ENCODE measurements around the gene METTL16.

The METTL16 gene

GRCh38 chr17:2380226-2380922, 131.3 kb downstream of the METTL16 start:
- DNase-seq (ENCODE audit: low read depth in 2 of 2) = no peak

- no peak for DNase-seq (ENCODE audit: low read depth in 2 of 2)
Measured at GRCh38 chr17:2379489-2380225, 132.0 kb downstream of the METTL16 start.

DNA sequence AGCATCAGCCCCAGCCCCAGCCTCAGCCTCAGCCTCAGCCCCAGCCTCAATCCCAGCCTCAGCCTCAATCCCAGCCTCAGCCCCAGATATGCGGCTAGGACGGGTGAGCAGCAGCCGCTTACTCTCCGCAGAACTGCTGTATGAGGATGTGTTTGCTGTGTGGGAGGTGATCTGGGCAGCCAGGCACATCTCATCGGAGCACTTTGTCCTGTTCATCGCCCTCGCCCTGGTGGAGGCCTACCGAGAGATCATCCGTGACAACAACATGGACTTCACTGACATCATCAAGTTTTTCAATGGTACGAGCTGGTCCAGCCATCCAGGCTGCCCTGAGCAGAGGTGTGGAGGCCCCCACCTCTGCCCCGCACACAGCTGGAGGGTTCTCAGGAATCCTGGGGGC, 132.8 kb downstream of the METTL16 start:
- DNase-seq (ENCODE audit: low read depth in 2 of 2) = no peak

GRCh38 chr17:2377659-2378058, 134.0 kb downstream of the METTL16 start:
- DNase-seq (ENCODE audit: low read depth in 2 of 2) = no peak

DNA sequence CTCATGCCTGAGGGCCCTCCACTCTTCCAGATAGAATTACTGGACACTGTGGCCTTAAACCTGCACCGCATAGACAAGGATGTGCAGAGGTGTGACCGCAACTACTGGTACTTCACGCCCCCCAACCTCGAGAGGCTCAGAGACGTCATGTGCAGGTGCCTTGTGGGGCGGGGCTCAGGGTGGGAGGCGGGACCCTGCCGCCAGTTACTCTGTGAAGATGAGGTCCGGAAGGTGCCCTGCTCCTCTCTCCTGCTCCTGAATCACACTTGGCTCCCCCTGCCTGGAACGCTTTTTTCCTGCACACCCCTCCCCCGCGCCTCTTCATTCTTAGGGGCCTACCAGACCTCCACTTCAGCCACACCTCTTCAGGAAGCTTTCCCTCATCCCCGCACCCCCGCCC, 135.6 kb downstream of the METTL16 start:
- DNase-seq (ENCODE audit: low read depth in 2 of 2) = no peak

GRCh38 chr17:2375406-2375805, 136.3 kb downstream of the METTL16 start:
- DNase-seq (ENCODE audit: low read depth in 2 of 2) = no peak

GRCh38 chr17:2374549-2375285, 137.0 kb downstream of the METTL16 start:
- DNase-seq (ENCODE audit: low read depth in 2 of 2) = no peak

GRCh38 chr17:2373179-2373578, 138.5 kb downstream of the METTL16 start:
- DNase-seq (ENCODE audit: low read depth in 2 of 2) = no peak

- DNase-seq (ENCODE audit: low read depth in 2 of 2) = no peak
Measured at GRCh38 chr17:2372681-2373080, 139.0 kb downstream of the METTL16 start.

DNA sequence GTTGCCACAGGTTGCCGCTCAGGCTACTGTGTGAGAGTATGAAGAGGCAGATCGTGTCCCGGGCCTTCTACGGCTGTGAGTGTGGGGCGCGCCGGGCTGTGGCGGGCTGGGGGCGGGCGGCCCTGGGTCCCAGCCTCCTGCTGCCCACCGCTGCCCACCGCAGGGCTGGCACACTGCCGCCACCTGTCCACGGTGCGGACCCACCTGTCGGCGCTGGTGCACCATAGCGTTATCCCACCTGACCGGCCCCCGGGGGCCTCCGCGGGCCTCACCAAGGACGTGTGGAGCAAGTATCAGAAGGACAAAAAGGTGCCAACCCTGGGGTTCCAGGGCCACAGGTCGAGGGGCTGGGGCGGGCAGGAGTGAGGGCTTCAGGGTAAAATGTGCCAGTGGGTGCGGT, 139.5 kb downstream of the METTL16 start:
- DNase-seq (ENCODE audit: low read depth in 2 of 2) = no peak

DNA sequence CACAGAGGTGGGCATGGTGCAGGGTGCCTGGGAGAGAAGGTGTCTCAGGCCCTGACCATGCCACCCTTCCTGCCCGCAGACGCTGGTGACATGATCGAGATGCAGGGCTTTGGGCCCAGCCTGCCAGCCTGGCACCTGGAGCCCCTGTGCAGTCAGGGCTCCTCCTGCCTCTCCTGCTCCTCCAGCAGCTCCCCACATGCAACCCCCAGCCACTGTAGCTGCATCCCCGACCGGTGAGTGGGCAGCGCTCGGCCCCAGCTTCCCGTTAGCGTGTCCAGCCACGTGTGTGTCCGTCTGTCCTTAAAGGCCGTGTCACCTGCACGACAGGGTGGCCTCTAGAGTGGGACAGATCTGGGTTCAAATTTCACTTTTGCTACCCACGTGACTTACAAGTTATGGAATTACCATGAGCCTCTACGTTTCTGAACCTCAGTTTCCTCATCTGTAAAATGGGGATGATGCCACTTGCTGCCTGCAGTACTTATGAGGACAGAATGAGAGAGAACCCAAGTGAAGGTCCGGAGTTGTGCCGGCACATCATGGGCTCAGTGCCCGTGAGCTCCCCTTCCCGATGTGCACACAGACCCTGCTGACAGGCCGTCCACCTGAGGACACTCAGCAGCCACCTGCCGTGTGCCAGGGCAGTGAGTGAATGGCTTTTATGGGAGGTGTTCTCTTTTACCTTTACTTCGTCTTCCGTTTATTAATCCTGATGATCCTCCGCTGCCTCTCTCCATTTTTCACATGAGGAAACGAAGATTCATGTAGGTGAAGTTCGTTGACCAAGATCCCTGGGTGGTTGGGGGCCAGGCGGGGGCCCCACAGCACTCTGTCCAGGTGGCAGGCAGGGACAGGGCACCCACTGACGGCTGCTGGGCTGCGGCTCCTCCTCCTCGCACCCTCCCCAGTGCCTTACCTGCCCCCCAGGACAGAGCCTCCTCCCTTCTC, 140.2 kb downstream of the METTL16 start:
- DNase-seq (ENCODE audit: low read depth in 2 of 2) = no peak

- no peak for DNase-seq (ENCODE audit: low read depth in 2 of 2)
Measured at GRCh38 chr17:2370211-2370589, 141.5 kb downstream of the METTL16 start.

- DNase-seq (ENCODE audit: low read depth in 2 of 2) = no peak
Measured at GRCh38 chr17:2369551-2370210, 142.0 kb downstream of the METTL16 start.

DNA sequence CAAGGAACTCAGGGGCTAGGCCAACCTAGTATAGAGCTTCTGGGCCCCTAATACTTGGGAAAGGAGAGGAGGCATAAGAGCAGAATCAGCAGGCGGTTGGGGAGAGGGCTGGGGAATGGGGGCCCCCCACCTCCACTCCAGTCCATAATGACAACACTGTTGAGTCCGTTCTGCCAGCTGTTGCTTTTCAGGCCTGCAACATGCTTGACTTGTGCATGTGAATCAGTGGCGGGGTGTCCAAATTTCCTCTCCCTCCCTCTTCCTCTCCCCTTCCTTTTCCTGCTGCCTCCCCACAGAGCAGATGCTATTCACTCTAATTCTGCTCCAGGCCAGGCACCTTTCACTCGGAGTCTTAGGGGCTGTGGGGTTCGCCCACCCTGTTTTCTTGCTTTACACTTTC, 142.6 kb downstream of the METTL16 start:
- DNase-seq (ENCODE audit: low read depth in 2 of 2) = no peak

DNA sequence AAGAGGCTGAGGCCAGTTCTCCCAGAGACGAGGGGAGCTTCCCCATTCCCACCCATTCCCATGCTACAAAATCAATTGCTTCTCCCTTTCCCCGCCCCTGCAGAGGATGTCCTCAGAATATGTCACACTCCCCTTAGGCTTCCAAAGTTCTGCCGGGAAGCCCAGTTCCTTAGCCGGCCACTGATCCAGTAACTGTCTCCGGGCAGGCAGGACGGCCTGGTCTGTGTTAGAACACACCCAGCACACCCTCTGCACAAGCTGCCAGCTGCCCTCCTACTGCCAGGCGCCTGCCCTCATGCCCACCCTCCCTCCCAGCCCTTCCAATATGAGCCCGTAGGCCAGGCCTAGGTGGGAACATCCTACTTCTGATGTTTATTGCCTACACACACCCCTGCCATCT, 143.3 kb downstream of the METTL16 start:
- DNase-seq (ENCODE audit: low read depth in 2 of 2) = no peak

GRCh38 chr17:2366747-2367494, 144.8 kb downstream of the METTL16 start:
- no peak for DNase-seq (ENCODE audit: low read depth in 2 of 2)

Data from activated CD8-positive, alpha-beta memory T cell treated with anti-CD3 and anti-CD28 coated beads for 4 hours (primary cell).